GM12878 (cell line): ENCODE results near the gene ROBO1. TPM values are rescaled to one million over a fixed set of nuclear protein-coding genes. Genes with fewer than 3 reads are reported as not detected.

Experiments used
- ATAC-seq: fragments of 200-7000 bp; cut with Tn5 transposase; 3 replicates; pipeline ENCODE4 v1.9.1; 2020; ENCODE audit warnings: mild to moderate bottlenecking, moderate library complexity
- BruUV-seq: library from RNA; stranded (reverse); fragments of 400-500 nt; replicated peaks from 2 replicates; lab custom pipeline; 2021; lab: Mats Ljungman, UMichigan
- CTCF ChIA-PET: fragments of 300-600 bp; sonication (Branson Sonifier 250); formaldehyde crosslinking; extraction: SDS; loops from one replicate; lab custom pipeline; 2021; ENCODE audit warnings: inconsistent platforms; lab: Yijun Ruan, JAX
- POLR2A ChIA-PET: fragments of 350-600 bp; formaldehyde crosslinking; extraction: SDS; loops from one replicate; lab custom pipeline; 2021; ENCODE audit warnings: inconsistent platforms; lab: Charles Lee
- RAD21 ChIA-PET: fragments of 300-600 bp; sonication (Branson Sonifier 250); formaldehyde crosslinking; loops from one replicate; lab custom pipeline; 2023; ENCODE audit warnings: antibody characterized with exemption; ENCODE audit not compliant: unreplicated experiment; lab: Charles Lee
- SMC1A ChIA-PET: fragments of 300-600 bp; sonication (Branson Sonifier 250); formaldehyde crosslinking; loops from one replicate; lab custom pipeline; 2023; ENCODE audit not compliant: unreplicated experiment, uncharacterized antibody; lab: Charles Lee
- DNase-seq: peaks from one replicate; pipeline ENCODE4 v3.0.0-alpha.2; 2011; ENCODE audit warnings: low read depth, low spot score
- FAIRE-seq: peaks from 3 replicates; lab custom pipeline; 2011; peaks lifted over from hg19 to GRCh38; lab: Jason Lieb, UNC
- H2AFZ ChIP-seq: 2 replicates; pipeline ENCODE4 v1.6.0; 2011; ENCODE audit warnings: low read depth, low read length, control low read depth; ENCODE audit not compliant: control insufficient read depth
- H3K27ac ChIP-seq: 2 replicates; pipeline ENCODE4 v1.5.1; 2011; ENCODE audit warnings: control low read depth; ENCODE audit not compliant: control insufficient read depth, insufficient read depth
- H3K27me3 ChIP-seq, 2 experiments: replicated peaks in 1 of 2; 2 replicates each; pipeline versions ENCODE4 v1.6.0 to v1.6.1; 2011; ENCODE audit warnings: low read length in 1 of 2; ENCODE audit not compliant: control insufficient read depth in 2 of 2, insufficient read depth in 2 of 2
- H3K36me3 ChIP-seq, 2 experiments: 2 replicates each; pipeline ENCODE4 v1.5.1; 2011; ENCODE audit warnings: low read length in 1 of 2; ENCODE audit not compliant: control insufficient read depth in 2 of 2, insufficient read depth in 2 of 2
- H3K4me1 ChIP-seq: 2 replicates; pipeline ENCODE4 v1.6.1; 2011; ENCODE audit warnings: mild to moderate bottlenecking, low read length, moderate library complexity, mixed read lengths; ENCODE audit not compliant: control insufficient read depth, insufficient read depth
- H3K4me2 ChIP-seq: 2 replicates; pipeline ENCODE4 v1.6.0; 2011; ENCODE audit warnings: control low read depth; ENCODE audit not compliant: control insufficient read depth, insufficient read depth
- H3K4me3 ChIP-seq: fragments of 200-600 bp; sonication (generic); 2 replicates; pipeline ENCODE4 v1.5.1; 2016
- H3K79me2 ChIP-seq: 2 replicates; pipeline ENCODE4 v1.6.0; 2011; ENCODE audit warnings: low read length; ENCODE audit not compliant: control insufficient read depth, insufficient read depth
- H3K9ac ChIP-seq: 2 replicates; pipeline ENCODE4 v1.8.0; 2011; ENCODE audit warnings: low read length, control low read depth, mixed read lengths; ENCODE audit not compliant: control insufficient read depth, insufficient read depth
- H3K9me3 ChIP-seq: replicated peaks from 3 replicates; pipeline ENCODE4 v1.5.1; 2011; ENCODE audit warnings: mild to moderate bottlenecking, low read length; ENCODE audit not compliant: control insufficient read depth, insufficient read depth
- H4K20me1 ChIP-seq: 2 replicates; pipeline ENCODE4 v1.6.0; 2011; ENCODE audit not compliant: control insufficient read depth, insufficient read depth
- ASH2L ChIP-seq: fragments of 300-600, 200-600 bp; sonication (generic); IDR thresholded peaks from 2 replicates; pipeline ENCODE4 v1.6.1; 2017; ENCODE audit warnings: low read depth, mild to moderate bottlenecking, borderline replicate concordance
- BMI1 ChIP-seq: fragments of 450-650 bp; IDR thresholded peaks from 2 replicates; pipeline ENCODE4 v1.6.1; 2016; ENCODE audit warnings: mild to moderate bottlenecking, moderate library complexity, borderline replicate concordance
- CBX3 ChIP-seq: fragments of 200-600 bp; sonication (generic); IDR thresholded peaks from 2 replicates; pipeline ENCODE4 v1.6.1; 2016; ENCODE audit warnings: low read depth, borderline replicate concordance
- CHD4 ChIP-seq: fragments of 200-600 bp; sonication (generic); IDR thresholded peaks from 2 replicates; pipeline ENCODE4 v1.6.1; 2016; ENCODE audit warnings: mild to moderate bottlenecking
- NBN ChIP-seq: fragments of 450-650 bp; IDR thresholded peaks from 2 replicates; pipeline ENCODE4 v1.6.1; 2016
- PML ChIP-seq: IDR thresholded peaks from 2 replicates; pipeline ENCODE4 v1.6.1; 2012; ENCODE audit warnings: low read length, inconsistent platforms
- RAD51 ChIP-seq: fragments of 450-650 bp; IDR thresholded peaks from 2 replicates; pipeline ENCODE4 v1.6.1; 2016; ENCODE audit warnings: moderate library complexity, mild to moderate bottlenecking, inconsistent platforms
- STAT1 ChIP-seq: fragments of 450-650 bp; conservative IDR thresholded peaks from 2 replicates; pipeline ENCODE4 v1.6.1; 2014; ENCODE audit warnings: antibody characterized with exemption, mild to moderate bottlenecking
- YBX1 ChIP-seq: fragments of 450-650 bp; IDR thresholded peaks from 2 replicates; pipeline ENCODE4 v1.6.1; 2016; ENCODE audit warnings: antibody characterized with exemption
- ZSCAN29 ChIP-seq: fragments of 450-650 bp; IDR thresholded peaks from 2 replicates; pipeline ENCODE4 v1.6.1; 2017; ENCODE audit warnings: mild to moderate bottlenecking, moderate library complexity
- ZZZ3 ChIP-seq: IDR thresholded peaks from 2 replicates; pipeline ENCODE4 v1.6.1; 2011; ENCODE audit warnings: low read depth; ENCODE audit not compliant: control insufficient read depth, insufficient read length
- WGBS: methylation state at CpG from one replicate; pipeline ENCODE4 v1.1.6; 2016; ENCODE audit warnings: low lambda C conversion rate; ENCODE audit not compliant: insufficient replicate concordance, insufficient coverage; ENCODE audit errors: missing lambda C conversion rate; 5-methylcytosine and 5-hydroxymethylcytosine counted together
- in situ Hi-C: fragments of 300-500 bp; cut with MboI; formaldehyde crosslinking; loops from 9 replicates; pipeline ENCODE4 v1.14.3; 2018; ENCODE audit warnings: mixed read lengths
- intact Hi-C: fragments of 100-400 bp; cut with micrococcal nuclease; formaldehyde crosslinking; loops from one replicate; pipeline ENCODE4 v1.14.2; 2022; ENCODE audit not compliant: unreplicated experiment
- polyA plus RNA-seq, 11 experiments: library from polyadenylated mRNA; depleted of rRNA in 4 of 11; unstranded in 6 of 11; stranded (reverse) in 5 of 11; fragments of >200 nt; fragmentation: Nextera tagmentation in 4 of 11; fragmentation: Illumina TruSeq in 1 of 11; extraction: Ambion mirVana in 4 of 11; extraction: Trizol in 1 of 11; gene quantifications; 1 replicate in 1 of 11; 2 replicates in 10 of 11; pipeline versions ENCODE4 v1.2.1 to v1.2.3, GENCODE V29; 2011 to 2016; ENCODE audit warnings: inconsistent platforms in 2 of 11, missing spikeins in 2 of 11, low read depth in 1 of 11
- total RNA-seq, 4 experiments: library from RNA; depleted of rRNA in 3 of 4; stranded (reverse); fragments of >200 nt in 3 of 4; fragmentation: Illumina TruSeq in 1 of 4; extraction: Trizol in 1 of 4; gene quantifications; 2 replicates each; pipeline versions ENCODE4 v1.2.1 to v1.2.3, GENCODE V29; 2013 to 2021
- TF ChIP-seq, protein P1 (sequence below): fragments of 450-650 bp; IDR thresholded peaks from 2 replicates; pipeline ENCODE4 v1.6.1; 2018; ENCODE audit warnings: mild to moderate bottlenecking, low read depth, moderate library complexity; ENCODE audit not compliant: partially characterized antibody
- TF ChIP-seq, protein P2 (sequence below): fragments of 450-650 bp; IDR thresholded peaks from 2 replicates; pipeline ENCODE4 v1.6.1; 2016; ENCODE audit warnings: mild to moderate bottlenecking
- TF ChIP-seq, protein P3 (sequence below): IDR thresholded peaks from 2 replicates; pipeline ENCODE4 v1.6.1; 2011; ENCODE audit warnings: borderline replicate concordance, low read depth, mild to moderate bottlenecking, moderate library complexity, low read length; ENCODE audit not compliant: insufficient read depth, poor library complexity, severe bottlenecking
- TF ChIP-seq, protein P4 (sequence below): IDR thresholded peaks from 2 replicates; pipeline ENCODE4 v1.6.1; 2011; ENCODE audit warnings: mild to moderate bottlenecking, low read depth, low read length, moderate library complexity; ENCODE audit not compliant: insufficient replicate concordance
- TF ChIP-seq, protein P5 (sequence below): IDR thresholded peaks from 2 replicates; pipeline ENCODE4 v1.6.1; 2011; ENCODE audit warnings: low read depth, mild to moderate bottlenecking, low read length, moderate library complexity, borderline replicate concordance; ENCODE audit errors: extremely low read depth

ROBO1 gene
- total and polyA plus RNA-seq, 10 of the 15 experiments (the other 5 are each of a cell fraction or from before 2014, with no cell fraction given), result 0.29 to 46.5 (median 1.2) TPM

DNA sequence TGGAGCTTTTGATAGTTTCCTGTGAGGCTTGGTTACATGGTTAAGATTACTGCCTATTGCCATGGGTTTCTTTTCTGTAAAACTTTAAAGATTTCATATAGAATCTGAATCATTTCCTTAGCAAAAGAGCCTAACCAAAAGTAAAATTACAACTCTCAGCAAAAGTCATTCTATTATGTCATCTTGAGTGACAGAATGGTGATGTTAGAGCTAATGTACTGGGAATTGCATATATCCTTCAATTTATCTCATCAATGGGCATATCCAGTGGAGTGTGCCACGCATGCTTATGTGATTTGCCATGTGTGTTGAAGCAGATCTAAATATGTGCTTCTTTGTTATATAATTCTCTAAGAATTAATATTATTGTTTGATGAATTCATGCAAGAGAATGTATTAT is 212.1 kb downstream of the ROBO1 start (continued):
- TF ChIP-seq, protein P1, sequence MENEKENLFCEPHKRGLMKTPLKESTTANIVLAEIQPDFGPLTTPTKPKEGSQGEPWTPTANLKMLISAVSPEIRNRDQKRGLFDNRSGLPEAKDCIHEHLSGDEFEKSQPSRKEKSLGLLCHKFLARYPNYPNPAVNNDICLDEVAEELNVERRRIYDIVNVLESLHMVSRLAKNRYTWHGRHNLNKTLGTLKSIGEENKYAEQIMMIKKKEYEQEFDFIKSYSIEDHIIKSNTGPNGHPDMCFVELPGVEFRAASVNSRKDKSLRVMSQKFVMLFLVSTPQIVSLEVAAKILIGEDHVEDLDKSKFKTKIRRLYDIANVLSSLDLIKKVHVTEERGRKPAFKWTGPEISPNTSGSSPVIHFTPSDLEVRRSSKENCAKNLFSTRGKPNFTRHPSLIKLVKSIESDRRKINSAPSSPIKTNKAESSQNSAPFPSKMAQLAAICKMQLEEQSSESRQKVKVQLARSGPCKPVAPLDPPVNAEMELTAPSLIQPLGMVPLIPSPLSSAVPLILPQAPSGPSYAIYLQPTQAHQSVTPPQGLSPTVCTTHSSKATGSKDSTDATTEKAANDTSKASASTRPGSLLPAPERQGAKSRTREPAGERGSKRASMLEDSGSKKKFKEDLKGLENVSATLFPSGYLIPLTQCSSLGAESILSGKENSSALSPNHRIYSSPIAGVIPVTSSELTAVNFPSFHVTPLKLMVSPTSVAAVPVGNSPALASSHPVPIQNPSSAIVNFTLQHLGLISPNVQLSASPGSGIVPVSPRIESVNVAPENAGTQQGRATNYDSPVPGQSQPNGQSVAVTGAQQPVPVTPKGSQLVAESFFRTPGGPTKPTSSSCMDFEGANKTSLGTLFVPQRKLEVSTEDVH, result no peak
- TF ChIP-seq STAT1 (no peak), ZSCAN29 (no peak), RAD51 (no peak)
- TF ChIP-seq, protein P2, sequence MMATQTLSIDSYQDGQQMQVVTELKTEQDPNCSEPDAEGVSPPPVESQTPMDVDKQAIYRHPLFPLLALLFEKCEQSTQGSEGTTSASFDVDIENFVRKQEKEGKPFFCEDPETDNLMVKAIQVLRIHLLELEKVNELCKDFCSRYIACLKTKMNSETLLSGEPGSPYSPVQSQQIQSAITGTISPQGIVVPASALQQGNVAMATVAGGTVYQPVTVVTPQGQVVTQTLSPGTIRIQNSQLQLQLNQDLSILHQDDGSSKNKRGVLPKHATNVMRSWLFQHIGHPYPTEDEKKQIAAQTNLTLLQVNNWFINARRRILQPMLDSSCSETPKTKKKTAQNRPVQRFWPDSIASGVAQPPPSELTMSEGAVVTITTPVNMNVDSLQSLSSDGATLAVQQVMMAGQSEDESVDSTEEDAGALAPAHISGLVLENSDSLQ, result no peak

DNA sequence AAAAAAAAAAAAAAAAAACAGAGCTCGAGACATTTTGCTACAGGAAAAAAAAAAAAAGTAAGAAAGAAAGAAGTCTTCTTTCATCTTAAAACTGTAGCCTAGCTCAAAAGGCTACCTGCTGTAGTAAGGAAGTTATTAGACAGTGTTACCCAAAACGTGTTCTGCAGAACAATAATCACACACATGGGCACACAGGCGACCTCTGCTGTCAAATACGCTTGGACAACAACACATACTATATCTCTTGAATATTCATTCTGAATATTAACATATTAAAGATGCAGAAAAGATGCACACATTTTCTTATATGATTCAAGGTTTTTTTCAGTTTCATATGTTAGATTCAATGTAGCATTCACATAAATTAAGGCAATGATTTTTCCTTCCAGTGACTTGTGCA is 215.8 kb downstream of the ROBO1 start:
- Histone ChIP-seq H3K27me3 (no peaks in the 10 kb centered on the region), H3K9ac (no peak overlapping the region), H3K36me3 (no peaks in the 10 kb centered on the region), H3K4me1 (no peaks in the 10 kb centered on the region), H4K20me1 (no peaks in the 10 kb centered on the region), H3K9me3 (no peaks in the 10 kb centered on the region), H3K4me2 (no peak overlapping the region), H3K27ac (no peak overlapping the region), H3K4me3 (no peak overlapping the region), H3K79me2 (no peaks in the 10 kb centered on the region), H2AFZ (no peak overlapping the region)
- WGBS, result 22% methylated on average over 3 of the region's 4 CpGs
- ChIA-PET SMC1A (interaction anchor here (2.4 kb wide), 1 partner anchor 31 kb away, joined by 10 read pairs; no protein-coding TSS in a partner anchor), POLR2A (no interaction called here), CTCF (no interaction called here), RAD21 (no interaction called here)
- intact Hi-C loops (no loop called here), in situ Hi-C loops (no loop called here)
- ATAC-seq, result no peak
- no peak for DNase-seq
- BruUV-seq, result no TSS peak
- FAIRE-seq, result no peak
- TF ChIP-seq NBN (no peak), CHD4 (no peak), YBX1 (no peak), ASH2L (no peak), BMI1 (no peak), PML (no peak), CBX3 (no peak), ZZZ3 (no peak)
- TF ChIP-seq, protein P3, sequence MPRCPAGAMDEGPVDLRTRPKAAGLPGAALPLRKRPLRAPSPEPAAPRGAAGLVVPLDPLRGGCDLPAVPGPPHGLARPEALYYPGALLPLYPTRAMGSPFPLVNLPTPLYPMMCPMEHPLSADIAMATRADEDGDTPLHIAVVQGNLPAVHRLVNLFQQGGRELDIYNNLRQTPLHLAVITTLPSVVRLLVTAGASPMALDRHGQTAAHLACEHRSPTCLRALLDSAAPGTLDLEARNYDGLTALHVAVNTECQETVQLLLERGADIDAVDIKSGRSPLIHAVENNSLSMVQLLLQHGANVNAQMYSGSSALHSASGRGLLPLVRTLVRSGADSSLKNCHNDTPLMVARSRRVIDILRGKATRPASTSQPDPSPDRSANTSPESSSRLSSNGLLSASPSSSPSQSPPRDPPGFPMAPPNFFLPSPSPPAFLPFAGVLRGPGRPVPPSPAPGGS, result no peak
- TF ChIP-seq, protein P4, sequence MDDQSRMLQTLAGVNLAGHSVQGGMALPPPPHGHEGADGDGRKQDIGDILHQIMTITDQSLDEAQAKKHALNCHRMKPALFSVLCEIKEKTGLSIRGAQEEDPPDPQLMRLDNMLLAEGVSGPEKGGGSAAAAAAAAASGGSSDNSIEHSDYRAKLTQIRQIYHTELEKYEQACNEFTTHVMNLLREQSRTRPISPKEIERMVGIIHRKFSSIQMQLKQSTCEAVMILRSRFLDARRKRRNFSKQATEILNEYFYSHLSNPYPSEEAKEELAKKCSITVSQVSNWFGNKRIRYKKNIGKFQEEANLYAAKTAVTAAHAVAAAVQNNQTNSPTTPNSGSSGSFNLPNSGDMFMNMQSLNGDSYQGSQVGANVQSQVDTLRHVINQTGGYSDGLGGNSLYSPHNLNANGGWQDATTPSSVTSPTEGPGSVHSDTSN, result no peak
- TF ChIP-seq, protein P5, sequence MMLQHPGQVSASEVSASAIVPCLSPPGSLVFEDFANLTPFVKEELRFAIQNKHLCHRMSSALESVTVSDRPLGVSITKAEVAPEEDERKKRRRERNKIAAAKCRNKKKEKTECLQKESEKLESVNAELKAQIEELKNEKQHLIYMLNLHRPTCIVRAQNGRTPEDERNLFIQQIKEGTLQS, result no peak
